Measurements from ENCODE around the gene HIP1R.

Gene HIP1R

GRCh38 chr12:122855071-122855829 lies 20.0 kb downstream of the HIP1R start:
- H3K27ac ChIP-seq (ENCODE audit: low read length): no peak overlapping the region
- DNase-seq (ENCODE audit: low read depth, low spot score): no peak
- no peak overlapping the region for H3K4me3 ChIP-seq (ENCODE audit: low read length)
- H3K9me3 ChIP-seq (ENCODE audit: control insufficient read depth, insufficient read depth, low read length): no peaks in the 10 kb centered on the region
- H3K27me3 ChIP-seq (ENCODE audit: control insufficient read depth, insufficient read depth, low read length): no peaks in the 10 kb centered on the region
- no CpG with 5 or more reads among the region's 24 CpGs for WGBS (ENCODE audit: insufficient coverage, insufficient read length)
- H3K4me1 ChIP-seq (ENCODE audit: control insufficient read depth, insufficient read depth, low read length): no peaks in the 10 kb centered on the region; the same call in 1 of the 2 replicates
- peaks cover 5% of the 10 kb centered on the region; the same call in 1 of the 2 replicates for H3K36me3 ChIP-seq (ENCODE audit: control insufficient read depth, insufficient read depth, low read length)

- WGBS (ENCODE audit: insufficient coverage, insufficient read length): no CpG with 5 or more reads among the region's 40 CpGs
- no peaks in the 10 kb centered on the region for H3K27me3 ChIP-seq (ENCODE audit: control insufficient read depth, insufficient read depth, low read length)
- no peak overlapping the region for H3K27ac ChIP-seq (ENCODE audit: low read length)
- H3K36me3 ChIP-seq (ENCODE audit: control insufficient read depth, insufficient read depth, low read length): peaks cover 5% of the 10 kb centered on the region; the same call in 1 of the 2 replicates
- H3K4me3 ChIP-seq (ENCODE audit: low read length): no peak overlapping the region
- DNase-seq (ENCODE audit: low read depth, low spot score): no peak
- H3K4me1 ChIP-seq (ENCODE audit: control insufficient read depth, insufficient read depth, low read length): no peaks in the 10 kb centered on the region; the same call in 1 of the 2 replicates
- H3K9me3 ChIP-seq (ENCODE audit: control insufficient read depth, insufficient read depth, low read length): no peaks in the 10 kb centered on the region
Observed at GRCh38 chr12:122855928-122856831, 20.9 kb downstream of the HIP1R start.

DNA sequence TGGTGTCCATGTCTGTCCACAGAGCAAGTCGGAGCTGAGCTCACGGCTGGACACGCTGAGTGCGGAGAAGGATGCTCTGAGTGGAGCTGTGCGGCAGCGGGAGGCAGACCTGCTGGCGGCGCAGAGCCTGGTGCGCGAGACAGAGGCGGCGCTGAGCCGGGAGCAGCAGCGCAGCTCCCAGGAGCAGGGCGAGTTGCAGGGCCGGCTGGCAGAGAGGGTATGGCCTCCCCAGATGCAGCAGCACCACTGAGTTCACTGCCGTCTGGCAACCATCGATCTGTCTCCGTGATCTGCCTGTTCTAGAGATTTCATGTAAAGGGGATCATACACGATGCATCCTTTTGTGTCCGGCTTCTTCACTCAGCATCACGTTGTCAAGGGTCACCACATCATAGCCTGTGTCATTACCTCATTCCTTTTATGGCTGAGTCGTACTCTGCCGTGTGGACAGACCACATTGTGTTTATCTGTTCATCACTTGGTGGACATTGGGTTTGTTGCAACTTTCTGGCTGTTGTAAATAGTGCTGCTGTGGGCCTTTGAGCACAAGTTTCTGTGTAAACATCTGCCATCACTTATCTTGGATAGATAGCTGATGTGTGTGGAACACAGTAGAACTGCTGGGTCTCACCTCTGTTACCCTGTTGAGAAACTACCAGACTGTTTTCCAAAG lies 21.9 kb downstream of the HIP1R start:
- Histone ChIP-seq H3K4me1 (ENCODE audit: control insufficient read depth, insufficient read depth, low read length) (no peaks in the 10 kb centered on the region; the same call in 1 of the 2 replicates), H3K36me3 (ENCODE audit: control insufficient read depth, insufficient read depth, low read length) (peaks cover 5% of the 10 kb centered on the region; the same call in 1 of the 2 replicates), H3K27ac (ENCODE audit: low read length) (no peak overlapping the region), H3K27me3 (ENCODE audit: control insufficient read depth, insufficient read depth, low read length) (no peaks in the 10 kb centered on the region), H3K4me3 (ENCODE audit: low read length) (no peak overlapping the region), H3K9me3 (ENCODE audit: control insufficient read depth, insufficient read depth, low read length) (no peaks in the 10 kb centered on the region)
- no peak for DNase-seq (ENCODE audit: low read depth, low spot score)
- WGBS (ENCODE audit: insufficient coverage, insufficient read length): no CpG with 5 or more reads among the region's 24 CpGs

GRCh38 chr12:122858171-122858570 lies 22.9 kb downstream of the HIP1R start:
- Histone ChIP-seq H3K4me1 (ENCODE audit: control insufficient read depth, insufficient read depth, low read length) (no peaks in the 10 kb centered on the region; the same call in 1 of the 2 replicates), H3K36me3 (ENCODE audit: control insufficient read depth, insufficient read depth, low read length) (peaks cover 5% of the 10 kb centered on the region; the same call in 1 of the 2 replicates), H3K9me3 (ENCODE audit: control insufficient read depth, insufficient read depth, low read length) (no peaks in the 10 kb centered on the region), H3K27ac (ENCODE audit: low read length) (no peak overlapping the region), H3K4me3 (ENCODE audit: low read length) (no peak overlapping the region), H3K27me3 (ENCODE audit: control insufficient read depth, insufficient read depth, low read length) (no peaks in the 10 kb centered on the region)
- DNase-seq (ENCODE audit: low read depth, low spot score): no peak
- no CpG with 5 or more reads among the region's 14 CpGs for WGBS (ENCODE audit: insufficient coverage, insufficient read length)

DNA sequence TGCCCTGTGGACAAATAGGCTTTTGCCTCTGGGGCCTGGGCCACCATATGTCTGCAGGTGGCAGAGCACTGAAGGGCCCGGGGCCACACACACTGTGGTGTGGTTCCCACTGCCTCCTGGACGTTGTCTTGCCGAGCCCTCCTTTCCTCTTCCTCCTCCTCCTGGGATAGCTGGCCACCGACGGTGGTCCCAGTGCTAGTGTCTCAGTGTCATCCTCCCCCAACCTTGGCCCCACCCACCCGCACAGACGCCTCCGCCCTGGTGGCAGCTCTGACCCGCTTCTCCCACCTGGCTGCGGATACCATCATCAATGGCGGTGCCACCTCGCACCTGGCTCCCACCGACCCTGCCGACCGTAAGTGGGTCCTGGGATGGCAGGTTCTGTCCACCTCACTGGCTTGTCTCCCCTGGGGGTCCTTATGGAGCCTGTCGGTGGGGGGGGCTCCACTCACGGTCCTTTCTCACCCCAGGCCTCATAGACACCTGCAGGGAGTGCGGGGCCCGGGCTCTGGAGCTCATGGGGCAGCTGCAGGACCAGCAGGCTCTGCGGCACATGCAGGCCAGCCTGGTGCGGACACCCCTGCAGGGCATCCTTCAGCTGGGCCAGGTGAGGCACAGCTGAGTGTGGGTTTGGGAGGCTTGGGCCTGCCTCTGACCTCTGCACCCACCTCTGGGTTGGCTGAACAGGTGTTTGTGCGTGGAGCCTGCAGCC lies 23.5 kb downstream of the HIP1R start:
- Histone ChIP-seq H3K36me3 (ENCODE audit: control insufficient read depth, insufficient read depth, low read length) (peaks cover 5% of the 10 kb centered on the region; the same call in 1 of the 2 replicates), H3K9me3 (ENCODE audit: control insufficient read depth, insufficient read depth, low read length) (no peaks in the 10 kb centered on the region), H3K4me1 (ENCODE audit: control insufficient read depth, insufficient read depth, low read length) (no peaks in the 10 kb centered on the region; the same call in 1 of the 2 replicates), H3K27me3 (ENCODE audit: control insufficient read depth, insufficient read depth, low read length) (no peaks in the 10 kb centered on the region), H3K27ac (ENCODE audit: low read length) (no peak overlapping the region), H3K4me3 (ENCODE audit: low read length) (no peak overlapping the region)
- DNase-seq (ENCODE audit: low read depth, low spot score): no peak
- no CpG with 5 or more reads among the region's 22 CpGs for WGBS (ENCODE audit: insufficient coverage, insufficient read length)

DNA sequence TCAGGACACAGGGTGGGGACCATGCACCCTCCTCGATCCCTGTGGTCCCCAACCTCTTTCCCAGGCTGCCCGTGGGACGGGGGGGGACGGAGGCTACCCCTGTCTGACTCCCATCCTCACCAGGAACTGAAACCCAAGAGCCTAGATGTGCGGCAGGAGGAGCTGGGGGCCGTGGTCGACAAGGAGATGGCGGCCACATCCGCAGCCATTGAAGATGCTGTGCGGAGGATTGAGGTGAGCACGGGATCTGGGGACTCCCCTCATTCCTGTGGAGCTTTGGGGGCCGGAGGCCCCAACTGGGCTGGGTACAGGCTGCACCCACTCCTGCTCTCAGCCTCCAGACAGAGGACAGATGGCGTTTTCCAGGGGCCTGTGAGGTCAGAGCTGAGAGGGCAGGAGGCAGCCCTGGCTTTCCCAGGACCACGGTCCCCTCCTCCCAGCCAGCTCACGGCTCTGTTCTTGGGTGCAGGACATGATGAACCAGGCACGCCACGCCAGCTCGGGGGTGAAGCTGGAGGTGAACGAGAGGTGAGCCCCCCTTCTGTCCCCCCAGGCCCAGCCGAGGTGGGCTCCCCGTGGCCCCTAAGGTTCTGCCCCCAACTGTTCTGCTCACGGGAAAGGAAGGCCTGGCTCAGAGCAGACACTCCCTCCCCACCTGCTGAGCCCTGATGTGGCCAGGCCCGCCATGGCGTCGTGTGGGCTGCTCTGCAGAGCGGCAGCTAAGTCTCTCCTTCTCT lies 24.2 kb downstream of the HIP1R start:
- peaks cover 5% of the 10 kb centered on the region; the same call in 1 of the 2 replicates for H3K36me3 ChIP-seq (ENCODE audit: control insufficient read depth, insufficient read depth, low read length)
- no peak for DNase-seq (ENCODE audit: low read depth, low spot score)
- H3K9me3 ChIP-seq (ENCODE audit: control insufficient read depth, insufficient read depth, low read length): no peaks in the 10 kb centered on the region
- H3K27me3 ChIP-seq (ENCODE audit: control insufficient read depth, insufficient read depth, low read length): no peaks in the 10 kb centered on the region
- no CpG with 5 or more reads among the region's 26 CpGs for WGBS (ENCODE audit: insufficient coverage, insufficient read length)
- H3K4me1 ChIP-seq (ENCODE audit: control insufficient read depth, insufficient read depth, low read length): no peaks in the 10 kb centered on the region; the same call in 1 of the 2 replicates
- H3K27ac ChIP-seq (ENCODE audit: low read length): no peak overlapping the region
- H3K4me3 ChIP-seq (ENCODE audit: low read length): no peak overlapping the region

- peak; percentile 71 for DNase-seq (ENCODE audit: low read depth, low spot score)
- WGBS (ENCODE audit: insufficient coverage, insufficient read length): no CpG with 5 or more reads among the region's 28 CpGs
- no peak overlapping the region for H3K4me3 ChIP-seq (ENCODE audit: low read length)
- peaks cover 5% of the 10 kb centered on the region; the same call in 1 of the 2 replicates for H3K36me3 ChIP-seq (ENCODE audit: control insufficient read depth, insufficient read depth, low read length)
- H3K4me1 ChIP-seq (ENCODE audit: control insufficient read depth, insufficient read depth, low read length): no peaks in the 10 kb centered on the region; the same call in 1 of the 2 replicates
- no peaks in the 10 kb centered on the region for H3K27me3 ChIP-seq (ENCODE audit: control insufficient read depth, insufficient read depth, low read length)
- H3K27ac ChIP-seq (ENCODE audit: low read length): no peak overlapping the region
- no peaks in the 10 kb centered on the region for H3K9me3 ChIP-seq (ENCODE audit: control insufficient read depth, insufficient read depth, low read length)
Observed at GRCh38 chr12:122860040-122860853, 25.0 kb downstream of the HIP1R start.

DNA sequence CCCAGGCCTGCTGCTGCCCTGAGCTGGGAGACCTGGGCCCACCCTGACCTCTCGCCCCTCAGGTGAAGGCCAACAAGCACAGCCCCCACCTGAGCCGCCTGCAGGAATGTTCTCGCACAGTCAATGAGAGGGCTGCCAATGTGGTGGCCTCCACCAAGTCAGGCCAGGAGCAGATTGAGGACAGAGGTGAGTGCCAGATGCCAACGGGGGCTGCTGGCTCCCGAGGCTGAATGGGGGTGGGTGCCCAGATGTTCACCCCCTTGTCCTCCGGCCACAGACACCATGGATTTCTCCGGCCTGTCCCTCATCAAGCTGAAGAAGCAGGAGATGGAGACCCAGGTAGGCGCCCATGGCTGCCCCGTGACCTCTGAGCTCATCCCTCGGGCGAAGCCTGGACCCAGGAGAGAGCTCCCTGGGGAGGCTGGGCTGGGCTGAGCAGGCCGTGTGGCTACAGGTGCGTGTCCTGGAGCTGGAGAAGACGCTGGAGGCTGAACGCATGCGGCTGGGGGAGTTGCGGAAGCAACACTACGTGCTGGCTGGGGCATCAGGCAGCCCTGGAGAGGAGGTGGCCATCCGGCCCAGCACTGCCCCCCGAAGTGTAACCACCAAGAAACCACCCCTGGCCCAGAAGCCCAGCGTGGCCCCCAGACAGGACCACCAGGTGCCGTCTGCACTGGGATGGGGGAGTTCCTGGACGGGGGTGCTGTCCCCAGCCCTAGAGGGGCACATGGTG lies 25.8 kb downstream of the HIP1R start:
- Histone ChIP-seq H3K9me3 (ENCODE audit: control insufficient read depth, insufficient read depth, low read length) (no peaks in the 10 kb centered on the region), H3K27ac (ENCODE audit: low read length) (no peak overlapping the region), H3K36me3 (ENCODE audit: control insufficient read depth, insufficient read depth, low read length) (peaks cover 5% of the 10 kb centered on the region; the same call in 1 of the 2 replicates), H3K27me3 (ENCODE audit: control insufficient read depth, insufficient read depth, low read length) (no peaks in the 10 kb centered on the region), H3K4me3 (ENCODE audit: low read length) (no peak overlapping the region), H3K4me1 (ENCODE audit: control insufficient read depth, insufficient read depth, low read length) (no peaks in the 10 kb centered on the region; the same call in 1 of the 2 replicates)
- no CpG with 5 or more reads among the region's 23 CpGs for WGBS (ENCODE audit: insufficient coverage, insufficient read length)
- DNase-seq (ENCODE audit: low read depth, low spot score): no peak

Measured in iPS DF 6.9 (cell line).